Parathyroid adenoma (tissue), 2 donors: ENCODE data around the gene CHST15.

Experiments used
- H2AFZ ChIP-seq: fragments of 300-600 bp; sonication (generic); one replicate; pipeline ENCODE4 v1.7.0; 2017; ENCODE audit warnings: antibody characterized with exemption, mild to moderate bottlenecking
- H3K27ac ChIP-seq: fragments of 300-600 bp; sonication (generic); one replicate; pipeline ENCODE4 v1.7.0; 2017
- H3K27me3 ChIP-seq: fragments of 300-600 bp; sonication (generic); one replicate; pipeline ENCODE4 v1.7.0; 2017; ENCODE audit warnings: low read length; ENCODE audit not compliant: control insufficient read depth, insufficient read depth
- H3K36me3 ChIP-seq: fragments of 300-600 bp; sonication (generic); one replicate; pipeline ENCODE4 v1.7.0; 2017; ENCODE audit warnings: low read length; ENCODE audit not compliant: control insufficient read depth, insufficient read depth
- H3K4me1 ChIP-seq: fragments of 300-600 bp; sonication (generic); one replicate; pipeline ENCODE4 v1.7.0; 2017; ENCODE audit warnings: control low read depth
- H3K4me2 ChIP-seq: fragments of 300-600 bp; sonication (generic); one replicate; pipeline ENCODE4 v1.7.0; 2017; ENCODE audit warnings: low read length
- H3K4me3 ChIP-seq: fragments of 300-600 bp; sonication (generic); one replicate; pipeline ENCODE4 v1.7.0; 2017; ENCODE audit warnings: low read depth, low read length
- H3K79me2 ChIP-seq: fragments of 300-600 bp; sonication (generic); one replicate; pipeline ENCODE4 v1.7.0; 2017; ENCODE audit warnings: control low read depth
- H3K9ac ChIP-seq: fragments of 300-600 bp; sonication (generic); one replicate; pipeline ENCODE4 v1.7.0; 2017; ENCODE audit warnings: mild to moderate bottlenecking
- H3K9me3 ChIP-seq: fragments of 300-600 bp; sonication (generic); one replicate; pipeline ENCODE4 v1.7.0; 2017; ENCODE audit warnings: low read length; ENCODE audit not compliant: control insufficient read depth
- CTCF ChIP-seq: fragments of 300-600 bp; sonication (generic); IDR thresholded peaks from one replicate; pipeline ENCODE4 v1.7.0; 2017; ENCODE audit warnings: antibody characterized with exemption, mild to moderate bottlenecking
- donor health status: primary hyperparathyroidism.

Gene CHST15

DNA sequence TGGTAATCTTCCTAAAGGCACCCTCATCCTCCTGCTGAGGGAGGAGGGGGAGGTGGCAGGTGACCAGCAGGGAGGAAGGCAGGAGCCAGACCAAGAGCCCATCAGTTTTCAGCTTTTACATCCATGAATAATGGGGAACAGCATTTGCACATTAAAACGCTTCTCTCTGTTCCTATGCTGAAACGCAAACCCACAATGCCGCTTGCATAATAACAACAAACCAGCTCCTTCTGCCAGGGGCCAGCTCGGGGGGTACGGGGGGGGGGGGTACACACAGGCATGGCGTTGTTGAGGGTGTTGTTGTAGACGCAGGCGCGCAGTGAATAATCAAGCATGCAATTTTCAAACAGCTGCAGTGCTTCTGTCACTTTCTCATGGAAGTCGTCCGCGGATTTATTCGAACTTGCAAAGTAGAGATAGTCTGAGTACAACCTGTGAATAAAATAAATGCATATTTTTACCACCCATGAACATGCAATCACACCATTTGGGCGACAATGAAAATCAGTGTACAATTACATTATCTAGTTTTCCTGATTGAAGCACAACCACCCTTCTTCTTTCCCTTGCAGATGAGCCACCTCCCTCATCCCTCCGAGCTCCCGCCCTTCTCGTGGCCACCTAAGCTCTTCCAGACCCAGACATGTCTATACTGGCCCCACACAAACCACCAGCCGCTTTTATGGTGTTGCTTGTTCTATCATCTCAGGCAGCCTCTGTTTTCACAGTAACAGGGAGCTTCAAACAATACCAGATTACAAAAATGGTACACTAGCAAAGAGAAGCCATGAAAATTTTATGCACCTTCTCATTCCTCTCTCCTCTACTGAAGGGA is 72.2 kb downstream of the CHST15 start:
- H3K9ac ChIP-seq = no peak overlapping the region
- no peak overlapping the region for H3K4me3 ChIP-seq
- H3K27ac ChIP-seq = no peak overlapping the region
- H3K36me3 ChIP-seq = no peaks in the 10 kb centered on the region
- no peaks in the 10 kb centered on the region for H3K9me3 ChIP-seq
- H3K27me3 ChIP-seq = no peaks in the 10 kb centered on the region
- no peak overlapping the region for H2AFZ ChIP-seq
- no peaks in the 10 kb centered on the region for H3K79me2 ChIP-seq
- TF ChIP-seq CTCF = no peak
- no peaks in the 10 kb centered on the region for H3K4me1 ChIP-seq
- no peak overlapping the region for H3K4me2 ChIP-seq

GRCh38 chr10:124019886-124020797 is 73.3 kb downstream of the CHST15 start:
- no peak overlapping the region for H3K4me3 ChIP-seq
- H3K36me3 ChIP-seq = no peaks in the 10 kb centered on the region
- no peaks in the 10 kb centered on the region for H3K4me1 ChIP-seq
- no peaks in the 10 kb centered on the region for H3K79me2 ChIP-seq
- no peak overlapping the region for H3K9ac ChIP-seq
- H3K9me3 ChIP-seq = no peaks in the 10 kb centered on the region
- no peaks in the 10 kb centered on the region for H3K27me3 ChIP-seq
- H3K27ac ChIP-seq = no peak overlapping the region
- no peak overlapping the region for H3K4me2 ChIP-seq
- no peak overlapping the region for H2AFZ ChIP-seq
- TF ChIP-seq CTCF = no peak

DNA sequence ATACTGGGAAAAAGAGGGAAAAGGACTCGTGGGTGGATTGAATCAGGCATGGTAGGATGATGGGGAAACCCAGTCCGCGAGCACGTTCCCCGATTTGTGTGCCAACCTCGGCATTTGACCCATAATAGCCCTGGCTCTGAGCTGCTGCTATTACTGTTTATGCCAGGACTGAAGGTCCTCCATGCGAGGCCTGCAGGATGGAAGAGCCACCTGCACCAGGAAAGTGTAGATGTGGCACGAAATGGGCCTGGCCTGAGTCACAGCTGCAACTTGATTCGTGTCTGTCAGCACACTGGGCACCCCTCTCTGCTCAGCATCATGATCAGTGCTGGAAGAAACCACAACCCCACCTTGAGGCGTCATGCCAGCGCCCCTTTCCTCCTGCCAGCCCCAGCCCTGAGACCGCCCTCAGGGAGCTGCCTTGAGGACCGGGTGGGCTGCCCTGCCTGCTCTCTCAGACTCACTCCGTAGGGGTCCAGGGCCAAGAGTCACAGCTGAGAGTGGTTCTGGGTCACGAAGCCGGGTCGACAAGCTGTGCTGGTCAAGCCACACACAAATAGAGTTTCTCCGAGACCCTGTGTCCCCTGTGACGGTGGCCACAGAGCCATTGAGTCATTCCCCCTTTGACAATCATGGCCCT is 74.4 kb downstream of the CHST15 start:
- no peak overlapping the region for H3K27ac ChIP-seq
- TF ChIP-seq CTCF = no peak
- no peaks in the 10 kb centered on the region for H3K79me2 ChIP-seq
- H3K27me3 ChIP-seq = no peaks in the 10 kb centered on the region
- no peaks in the 10 kb centered on the region for H3K4me1 ChIP-seq
- no peaks in the 10 kb centered on the region for H3K9me3 ChIP-seq
- H3K36me3 ChIP-seq = no peaks in the 10 kb centered on the region
- H3K4me3 ChIP-seq = no peak overlapping the region
- H3K9ac ChIP-seq = no peak overlapping the region
- H2AFZ ChIP-seq = no peak overlapping the region
- no peak overlapping the region for H3K4me2 ChIP-seq

GRCh38 chr10:124017729-124018128 is 75.7 kb downstream of the CHST15 start:
- Histone ChIP-seq H3K9ac (no peak overlapping the region), H3K4me3 (no peak overlapping the region), H3K4me1 (no peaks in the 10 kb centered on the region), H3K9me3 (no peaks in the 10 kb centered on the region), H3K27me3 (no peaks in the 10 kb centered on the region), H3K27ac (no peak overlapping the region), H3K36me3 (no peaks in the 10 kb centered on the region), H2AFZ (no peak overlapping the region), H3K79me2 (no peaks in the 10 kb centered on the region), H3K4me2 (no peak overlapping the region)
- TF ChIP-seq CTCF = no peak
